Measurements from ENCODE around the gene INSIG2. TPM values are rescaled to one million over a fixed set of nuclear protein-coding genes. Genes with fewer than 3 reads are reported as not detected.

INSIG2 gene
- total RNA-seq, 1 donor from 2014 or later = 17.1 TPM

GRCh38 chr2:118061135-118061955, 26.9 kb upstream of the INSIG2 start:
- Histone ChIP-seq H3K27me3 (ENCODE audit: control insufficient read depth, insufficient read depth, low read length) (no peaks in the 10 kb centered on the region), H3K4me3 (ENCODE audit: low read depth, low read length) (no peak overlapping the region), H3K36me3 (ENCODE audit: control insufficient read depth, insufficient read depth, low read length) (no peaks in the 10 kb centered on the region)
- no peak for DNase-seq (ENCODE audit: low read depth)
- TF ChIP-seq CTCF (IDR thresholded peaks at IDR 0.05; ENCODE audit: insufficient read depth, low read length, poor library complexity, severe bottlenecking) = peak; percentile 31

GRCh38 chr2:118062048-118062447, 26.2 kb upstream of the INSIG2 start:
- no peak for TF ChIP-seq CTCF (IDR thresholded peaks at IDR 0.05; ENCODE audit: insufficient read depth, low read length, poor library complexity, severe bottlenecking)
- no peak for DNase-seq (ENCODE audit: low read depth)
- Histone ChIP-seq H3K36me3 (ENCODE audit: control insufficient read depth, insufficient read depth, low read length) (no peaks in the 10 kb centered on the region), H3K4me3 (ENCODE audit: low read depth, low read length) (no peak overlapping the region), H3K27me3 (ENCODE audit: control insufficient read depth, insufficient read depth, low read length) (no peaks in the 10 kb centered on the region)

GRCh38 chr2:118062669-118063068, 25.6 kb upstream of the INSIG2 start:
- DNase-seq (ENCODE audit: low read depth) = no peak
- Histone ChIP-seq H3K27me3 (ENCODE audit: control insufficient read depth, insufficient read depth, low read length) (no peaks in the 10 kb centered on the region), H3K4me3 (ENCODE audit: low read depth, low read length) (no peak overlapping the region), H3K36me3 (ENCODE audit: control insufficient read depth, insufficient read depth, low read length) (no peaks in the 10 kb centered on the region)
- TF ChIP-seq CTCF (IDR thresholded peaks at IDR 0.05; ENCODE audit: insufficient read depth, low read length, poor library complexity, severe bottlenecking) = no peak

- Histone ChIP-seq H3K27me3 (ENCODE audit: control insufficient read depth, insufficient read depth, low read length) (no peaks in the 10 kb centered on the region), H3K4me3 (ENCODE audit: low read depth, low read length) (no peak overlapping the region), H3K36me3 (ENCODE audit: control insufficient read depth, insufficient read depth, low read length) (no peaks in the 10 kb centered on the region)
- no peak for DNase-seq (ENCODE audit: low read depth)
- no peak for TF ChIP-seq CTCF (IDR thresholded peaks at IDR 0.05; ENCODE audit: insufficient read depth, low read length, poor library complexity, severe bottlenecking)
These were observed 23.1 kb upstream of the INSIG2 start for GRCh38 chr2:118065015-118065706.

GRCh38 chr2:118065921-118066511, 22.3 kb upstream of the INSIG2 start:
- no peak for DNase-seq (ENCODE audit: low read depth)
- Histone ChIP-seq H3K27me3 (ENCODE audit: control insufficient read depth, insufficient read depth, low read length) (no peaks in the 10 kb centered on the region), H3K4me3 (ENCODE audit: low read depth, low read length) (no peak overlapping the region), H3K36me3 (ENCODE audit: control insufficient read depth, insufficient read depth, low read length) (no peaks in the 10 kb centered on the region)
- TF ChIP-seq CTCF (IDR thresholded peaks at IDR 0.05; ENCODE audit: insufficient read depth, low read length, poor library complexity, severe bottlenecking) = no peak

All from kidney epithelial cell (primary cell).